ENCODE data around the gene HEPACAM.
"Not testable (repeated sequence)": the region's sequence is repeated elsewhere in the genome, so short reads cannot be mapped to it uniquely, and the experiment has no call there.

HEPACAM gene, protein sequence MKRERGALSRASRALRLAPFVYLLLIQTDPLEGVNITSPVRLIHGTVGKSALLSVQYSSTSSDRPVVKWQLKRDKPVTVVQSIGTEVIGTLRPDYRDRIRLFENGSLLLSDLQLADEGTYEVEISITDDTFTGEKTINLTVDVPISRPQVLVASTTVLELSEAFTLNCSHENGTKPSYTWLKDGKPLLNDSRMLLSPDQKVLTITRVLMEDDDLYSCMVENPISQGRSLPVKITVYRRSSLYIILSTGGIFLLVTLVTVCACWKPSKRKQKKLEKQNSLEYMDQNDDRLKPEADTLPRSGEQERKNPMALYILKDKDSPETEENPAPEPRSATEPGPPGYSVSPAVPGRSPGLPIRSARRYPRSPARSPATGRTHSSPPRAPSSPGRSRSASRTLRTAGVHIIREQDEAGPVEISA

GRCh38 chr11:124935548-124936514 is at the start of gene HEPACAM:
TSS of gene HEPACAM (minus strand) at chr11:124936047. CDS start at chr11:124936006, 41 bp downstream.
- DNase-seq: no peak

DNA sequence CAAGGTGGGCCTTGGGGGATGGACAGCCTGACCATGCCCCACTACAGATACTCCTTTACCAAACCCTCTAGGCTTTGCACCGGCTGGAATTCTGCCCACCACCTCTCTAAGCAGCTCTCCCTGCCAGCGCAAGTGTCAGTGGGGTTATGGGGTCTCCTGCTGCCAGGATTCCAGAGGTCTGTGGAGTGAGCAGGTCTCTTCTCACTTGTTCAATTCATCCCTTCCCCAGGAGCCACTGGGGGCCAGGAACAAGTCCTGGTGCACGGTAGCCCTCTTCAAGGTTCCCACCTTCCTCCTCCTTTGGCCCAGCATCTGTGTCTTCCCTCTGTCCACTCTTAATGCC is 48.6 kb upstream of the HEPACAM start:
- DNase-seq: no peak

DNA sequence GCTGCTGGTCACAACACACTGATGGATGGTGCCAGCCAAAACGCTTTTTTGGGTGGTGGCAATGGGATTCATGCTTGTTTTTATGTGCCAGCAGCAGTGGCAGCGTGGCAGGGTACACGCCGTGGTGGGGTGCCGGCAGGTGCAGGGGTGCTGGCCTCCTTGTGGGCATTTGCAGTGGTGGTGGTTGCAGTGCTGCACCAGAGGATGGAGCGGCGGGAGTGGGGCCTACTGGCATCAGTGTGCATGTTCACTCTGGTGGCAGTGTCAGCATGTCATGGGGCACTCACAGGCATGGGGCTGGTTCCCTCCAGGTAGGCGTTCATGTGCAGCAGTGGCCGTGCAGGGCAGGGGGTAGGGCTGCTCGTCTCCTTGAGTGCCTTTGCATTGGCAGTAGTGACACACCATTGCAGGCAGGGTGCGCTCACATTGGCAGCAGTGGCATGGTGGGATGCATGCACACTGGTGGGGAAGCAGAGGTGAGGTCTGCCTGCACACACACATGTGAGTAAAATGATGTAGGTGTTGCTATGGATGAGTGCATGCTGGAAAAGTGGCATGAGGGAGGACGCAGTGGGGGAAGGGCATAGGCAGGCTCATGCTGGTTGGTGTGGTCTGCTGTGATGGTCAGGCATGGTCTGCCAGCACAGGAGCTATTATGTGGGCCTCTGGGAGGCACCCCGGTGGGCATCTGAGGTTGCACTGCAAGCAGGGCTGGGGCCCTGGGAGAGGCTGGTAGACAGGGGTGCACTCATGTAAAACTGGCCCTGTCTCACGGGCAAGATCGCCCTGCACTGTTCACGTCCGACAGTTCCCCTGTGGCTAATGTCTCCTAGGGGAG is 48.0 kb upstream of the HEPACAM start:
- DNase-seq: no peak

- no peak for DNase-seq
Measured at GRCh38 chr11:124982043-124982442, 46.2 kb upstream of the HEPACAM start.

- DNase-seq: no peak
Measured at GRCh38 chr11:124978316-124978715, 42.5 kb upstream of the HEPACAM start.

GRCh38 chr11:124977006-124977405 is 41.2 kb upstream of the HEPACAM start:
- DNase-seq: no peak

GRCh38 chr11:124976531-124976930 is 40.7 kb upstream of the HEPACAM start:
- no peak for DNase-seq

GRCh38 chr11:124971810-124972209 is 36.0 kb upstream of the HEPACAM start:
- no peak for DNase-seq

DNA sequence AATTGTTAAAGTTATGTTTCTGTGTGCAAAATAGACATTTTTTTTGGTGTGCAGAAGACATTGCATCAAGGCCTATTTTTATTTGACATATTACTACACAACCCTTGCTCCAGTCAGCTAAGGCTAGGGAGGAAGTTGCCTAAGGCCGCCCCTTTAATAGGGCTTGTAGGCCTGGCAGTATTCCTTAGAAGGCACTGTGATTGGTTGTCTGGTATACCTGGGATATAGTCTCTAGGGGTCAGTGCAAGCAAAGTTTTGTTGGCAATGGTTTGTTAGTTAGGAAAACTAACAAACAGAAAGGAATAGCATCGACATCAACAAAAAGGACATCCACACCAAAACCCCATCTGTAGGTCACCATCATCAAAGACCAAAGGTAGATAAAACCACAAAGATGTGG is 35.1 kb upstream of the HEPACAM start:
- DNase-seq: no peak

DNA sequence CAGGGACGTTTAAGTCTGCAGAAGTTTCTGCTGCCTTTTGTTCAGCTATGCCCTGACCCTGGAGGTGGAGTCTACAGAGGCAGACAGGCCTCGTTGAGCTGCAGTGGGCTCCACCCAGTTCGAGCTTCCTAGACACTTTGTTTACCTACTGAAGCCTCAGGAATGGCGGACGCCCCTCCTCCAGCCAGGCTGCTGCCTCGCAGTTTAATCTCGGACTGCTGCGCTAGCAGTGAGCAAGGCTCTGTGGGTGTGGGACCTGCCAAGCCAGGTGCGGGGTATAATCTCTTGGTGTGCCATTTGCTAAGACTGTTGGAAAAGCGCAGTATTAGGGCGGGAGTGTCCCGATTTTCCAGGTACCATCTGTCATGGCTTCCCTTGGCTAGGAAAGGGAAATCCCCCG is 32.4 kb upstream of the HEPACAM start:
- DNase-seq: not testable (repeated sequence)

DNA sequence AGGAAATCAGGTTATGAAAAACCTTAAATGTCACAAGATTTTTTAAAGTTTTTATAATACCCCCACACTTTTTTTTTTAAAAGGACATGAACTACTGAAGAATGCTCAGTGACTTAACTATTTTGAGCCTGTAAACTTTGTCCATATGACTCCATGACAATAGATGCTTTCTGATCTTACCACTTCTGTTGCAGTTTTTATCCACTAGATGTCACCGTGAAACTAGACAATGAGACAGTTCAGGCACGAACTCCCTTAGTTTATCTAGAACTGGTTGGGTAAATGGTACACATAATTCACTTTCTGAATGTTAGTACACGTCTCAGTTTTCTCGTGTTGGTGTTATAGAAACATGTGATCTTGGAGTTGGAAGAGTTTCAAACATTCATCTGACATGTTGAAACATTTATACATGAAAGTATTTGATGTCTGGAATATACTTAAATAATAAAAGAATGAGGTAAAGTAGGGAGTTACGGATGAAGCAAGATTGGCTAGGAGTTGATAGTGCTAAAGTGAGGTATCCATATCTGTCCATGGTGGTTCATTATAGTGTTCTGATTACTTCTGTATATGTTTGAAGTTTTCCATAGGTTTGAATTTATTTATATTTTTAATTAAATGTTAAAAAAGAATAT is 26.2 kb upstream of the HEPACAM start:
- DNase-seq: no peak

DNA sequence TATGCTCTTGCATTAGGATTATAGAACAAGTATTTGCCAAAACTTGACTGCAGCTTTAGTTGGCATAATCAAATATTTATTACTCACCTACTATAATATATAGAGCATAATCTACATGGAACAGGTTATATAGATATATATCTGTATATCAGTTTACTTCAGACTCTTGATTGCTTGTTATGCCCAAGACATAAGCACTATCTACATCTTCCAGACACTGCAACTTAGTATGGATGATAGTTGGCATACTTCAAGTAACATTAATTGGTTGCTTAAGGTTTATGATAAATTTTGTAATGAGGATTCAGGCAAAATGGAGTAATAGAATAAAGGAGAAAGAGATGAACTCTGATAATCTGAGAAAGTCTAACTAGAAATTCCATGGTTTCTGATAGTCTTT is 19.2 kb upstream of the HEPACAM start:
- no peak for DNase-seq

- no peak for DNase-seq
Measured at GRCh38 chr11:124954590-124954955, 18.7 kb upstream of the HEPACAM start.

DNA sequence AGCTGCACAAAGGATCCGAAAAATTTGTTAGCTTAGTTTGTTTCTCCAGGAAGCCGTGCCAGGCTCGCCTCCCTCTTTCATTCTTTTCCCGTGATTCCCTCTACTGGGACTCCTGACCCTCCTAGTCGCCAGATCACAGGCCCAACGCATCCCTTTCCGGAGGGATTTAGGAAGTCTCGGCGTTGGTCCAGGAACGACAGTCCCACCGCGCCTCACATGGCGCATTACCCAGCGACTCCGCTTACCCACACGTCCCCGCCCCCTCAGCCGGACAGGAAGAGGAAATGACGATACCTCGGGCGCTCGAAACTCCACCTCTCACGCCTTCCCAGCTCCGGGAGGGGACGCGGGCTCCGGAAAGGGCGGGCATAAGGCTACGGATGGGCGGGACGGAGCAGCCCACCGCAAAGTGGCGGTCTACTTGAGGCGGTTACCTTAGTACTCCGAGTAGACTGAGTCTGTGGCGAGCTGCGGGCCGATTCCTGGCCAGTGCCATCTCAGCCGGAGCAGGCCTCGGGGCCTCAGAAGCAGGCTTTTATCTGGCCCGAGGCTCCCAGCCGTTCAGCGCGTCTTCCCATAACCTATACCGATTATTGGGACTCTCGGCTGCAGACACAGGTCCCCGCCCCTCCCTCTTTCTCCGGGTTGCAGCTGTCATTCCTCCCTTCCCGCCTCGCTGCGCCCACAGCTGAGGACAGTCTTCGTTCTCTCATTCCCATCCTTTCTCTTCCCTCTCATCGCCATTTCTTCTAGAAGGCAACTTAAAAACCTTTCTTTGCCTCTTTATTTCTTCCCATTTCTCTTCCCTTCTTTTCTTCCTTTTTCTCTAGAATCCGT is 18.1 kb upstream of the HEPACAM start, which contains the start of gene CCDC15:
Gene CCDC15 (plus strand): TSS at position 450 of the 837 bp plus-strand sequence. CDS start 531 bp downstream, outside the sequence.
- DNase-seq: peak; percentile 97

- no peak for DNase-seq
Measured at GRCh38 chr11:124951341-124951740, 15.5 kb upstream of the HEPACAM start.

GRCh38 chr11:124950601-124951330 is 14.9 kb upstream of the HEPACAM start:
- no peak for DNase-seq

DNA sequence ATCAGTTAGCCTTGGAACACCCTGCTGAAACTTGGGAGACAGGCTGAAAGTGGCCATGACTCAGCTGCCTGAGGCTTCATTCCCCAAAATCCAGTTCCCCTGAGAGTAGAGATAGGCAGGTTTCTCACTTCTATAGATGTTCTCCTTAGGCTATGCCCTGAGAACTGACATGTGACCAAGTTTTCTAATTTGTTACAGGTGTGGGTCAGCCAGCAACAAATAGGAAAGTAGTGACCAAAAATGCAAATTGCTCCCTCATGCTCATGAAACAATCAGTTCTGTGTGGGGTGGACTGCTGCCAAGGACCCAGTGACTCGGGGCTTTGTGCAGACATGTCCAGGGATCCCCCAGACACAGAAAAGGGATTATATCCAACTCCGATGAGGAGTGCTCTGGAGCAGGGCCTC is 10.9 kb upstream of the HEPACAM start:
- DNase-seq: no peak

DNA sequence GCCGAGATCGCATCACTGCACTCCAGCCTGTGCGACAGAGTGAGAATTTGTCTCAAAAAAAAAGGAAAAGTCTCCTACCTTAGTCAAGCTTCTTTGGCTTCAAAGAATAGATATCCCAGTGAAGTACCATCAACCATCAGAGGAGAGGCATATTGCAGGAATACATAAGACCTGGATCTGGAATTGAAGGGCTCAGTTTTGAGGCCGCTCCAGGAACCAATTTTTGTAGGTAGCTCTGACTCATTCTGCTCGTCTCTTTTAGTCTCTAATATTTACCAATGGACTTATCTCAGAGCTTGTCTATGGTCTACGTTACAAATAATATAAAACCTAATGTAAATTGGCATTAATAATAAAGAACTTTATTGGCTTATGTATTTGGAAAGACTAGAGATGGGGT is 10.0 kb upstream of the HEPACAM start:
- no peak for DNase-seq

DNA sequence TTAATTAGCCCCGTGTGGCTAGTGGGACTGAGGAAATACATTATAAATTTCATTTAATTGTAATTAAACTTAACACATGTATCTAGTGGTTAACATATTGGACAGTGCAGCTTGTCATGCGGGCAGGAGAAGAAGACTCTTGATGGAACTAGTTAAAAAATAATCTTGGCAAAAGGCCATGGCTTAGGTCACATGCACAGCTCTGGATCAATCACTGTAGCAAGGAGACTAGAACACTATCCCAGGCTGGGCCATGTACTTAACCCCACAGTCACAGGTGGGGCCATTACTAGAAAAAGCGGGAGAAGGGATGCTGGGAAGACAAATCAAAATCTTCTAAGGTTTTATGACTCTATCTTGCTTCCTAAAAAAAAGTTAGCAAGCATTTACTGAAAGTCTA is 8.7 kb upstream of the HEPACAM start:
- no peak for DNase-seq

DNA sequence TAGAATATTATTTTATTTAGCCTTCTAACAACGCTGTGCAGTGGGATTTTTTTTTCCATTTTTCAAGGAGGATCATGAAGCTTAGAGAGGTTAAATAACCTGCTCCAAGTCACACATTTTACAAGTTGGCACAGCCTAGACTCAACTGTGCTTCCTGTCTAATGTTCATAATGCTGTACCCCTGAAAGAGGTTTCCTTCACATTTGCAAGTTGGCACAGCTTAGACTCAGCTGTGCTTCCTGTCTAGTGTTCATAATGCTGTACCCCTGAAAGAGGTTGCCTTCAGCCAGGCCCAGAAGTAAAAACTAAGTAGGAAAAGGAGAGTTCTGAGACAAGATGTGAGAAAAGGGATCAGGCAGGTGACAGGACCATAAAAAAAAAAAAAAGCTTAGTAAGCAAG is 7.9 kb upstream of the HEPACAM start:
- no peak for DNase-seq

GRCh38 chr11:124943254-124943616 is 7.4 kb upstream of the HEPACAM start:
- DNase-seq: no peak
